ENCODE results near the gene CES4A. TPM values are rescaled to one million over a fixed set of nuclear protein-coding genes. Genes with fewer than 3 reads are reported as not detected.

Gene CES4A
- total RNA-seq, 1 donor from 2014 or later, result 0.22 TPM

- H3K9me3 Mint-ChIP-seq, result no peaks in the 10 kb centered on the region
- H3K27me3 Mint-ChIP-seq (ENCODE audit: insufficient read depth, low read depth), result no peaks in the 10 kb centered on the region
- peaks cover 50% of the 10 kb centered on the region for H4K20me1 ChIP-seq (ENCODE audit: low read depth)
- no peak overlapping the region for H3K9ac ChIP-seq
- H3K9me3 ChIP-seq (ENCODE audit: low read depth), result no peaks in the 10 kb centered on the region
- H3K4me3 Mint-ChIP-seq, result no peak overlapping the region
- no peak overlapping the region for H3K4me2 ChIP-seq
- peaks cover 9% of the 10 kb centered on the region for H3K4me1 ChIP-seq
- H3K79me2 ChIP-seq (ENCODE audit: low read depth), result peaks cover 94% of the 10 kb centered on the region
- no peak overlapping the region for H3K27ac Mint-ChIP-seq
- TF ChIP-seq CTCF (IDR thresholded peaks at IDR 0.05), result no peak
- TF ChIP-seq EZH2 (IDR thresholded peaks at IDR 0.05), result no peak
- no peak for TF ChIP-seq EZH2phosphoT487 (IDR thresholded peaks at IDR 0.05)
- H3K4me3 ChIP-seq, result no peak overlapping the region
- peaks cover 27% of the 10 kb centered on the region for H3K36me3 Mint-ChIP-seq
- peaks cover 11% of the 10 kb centered on the region for H3F3A ChIP-seq (ENCODE audit: low read depth)
- DNase-seq (ENCODE audit: low spot score), result no peak
- no peak overlapping the region for H2AFZ ChIP-seq (replicated peaks)
- H3K27ac ChIP-seq, result no peak overlapping the region
- peaks cover 7% of the 10 kb centered on the region for H3K27me3 ChIP-seq
- peaks cover 23% of the 10 kb centered on the region for H3K4me1 Mint-ChIP-seq
- peaks cover 5% of the 10 kb centered on the region for H3K36me3 ChIP-seq
These were observed 46.1 kb downstream of the CES4A start for GRCh38 chr16:67034487-67034886.

GRCh38 chr16:67035364-67035763 is 47.0 kb downstream of the CES4A start:
- Histone ChIP-seq H3K36me3 (peaks cover 5% of the 10 kb centered on the region), H3K27ac (no peak overlapping the region), H3K79me2 (ENCODE audit: low read depth) (peaks cover 90% of the 10 kb centered on the region), H3K4me2 (no peak overlapping the region), H3K27me3 (peaks cover under 1% of the 10 kb centered on the region), H3K9me3 (ENCODE audit: low read depth) (no peaks in the 10 kb centered on the region), H4K20me1 (ENCODE audit: low read depth) (peaks cover 57% of the 10 kb centered on the region), H3K4me3 (no peak overlapping the region), H3K9ac (no peak overlapping the region), H3K4me1 (peaks cover 6% of the 10 kb centered on the region), H3F3A (ENCODE audit: low read depth) (peaks cover 7% of the 10 kb centered on the region), H2AFZ (replicated peaks) (no peak overlapping the region)
- H3K4me1 Mint-ChIP-seq, result peaks cover 18% of the 10 kb centered on the region
- no peaks in the 10 kb centered on the region for H3K27me3 Mint-ChIP-seq (ENCODE audit: insufficient read depth, low read depth)
- TF ChIP-seq CTCF (IDR thresholded peaks at IDR 0.05) (no peak), EZH2 (IDR thresholded peaks at IDR 0.05) (no peak), EZH2phosphoT487 (IDR thresholded peaks at IDR 0.05) (no peak)
- DNase-seq (ENCODE audit: low spot score), result no peak
- H3K4me3 Mint-ChIP-seq, result no peak overlapping the region
- H3K36me3 Mint-ChIP-seq, result peaks cover 27% of the 10 kb centered on the region
- H3K9me3 Mint-ChIP-seq, result no peaks in the 10 kb centered on the region
- H3K27ac Mint-ChIP-seq, result no peak overlapping the region

GRCh38 chr16:67036323-67036741 is 47.9 kb downstream of the CES4A start:
- H3K9ac ChIP-seq, result no peak overlapping the region
- peaks cover 49% of the 10 kb centered on the region for H4K20me1 ChIP-seq (ENCODE audit: low read depth)
- no peak overlapping the region for H3K4me3 ChIP-seq
- H3F3A ChIP-seq (ENCODE audit: low read depth), result no peaks in the 10 kb centered on the region
- H3K9me3 Mint-ChIP-seq, result no peaks in the 10 kb centered on the region
- H3K36me3 Mint-ChIP-seq, result peaks cover 31% of the 10 kb centered on the region
- H3K4me1 Mint-ChIP-seq, result peaks cover 13% of the 10 kb centered on the region
- no peaks in the 10 kb centered on the region for H3K9me3 ChIP-seq (ENCODE audit: low read depth)
- TF ChIP-seq CTCF (IDR thresholded peaks at IDR 0.05), result no peak
- H2AFZ ChIP-seq (replicated peaks), result no peak overlapping the region
- no peak overlapping the region for H3K4me2 ChIP-seq
- H3K4me1 ChIP-seq, result no peaks in the 10 kb centered on the region
- no peak overlapping the region for H3K27ac ChIP-seq
- peaks cover 5% of the 10 kb centered on the region for H3K36me3 ChIP-seq
- peaks cover 87% of the 10 kb centered on the region for H3K79me2 ChIP-seq (ENCODE audit: low read depth)
- no peak for DNase-seq (ENCODE audit: low spot score)
- H3K4me3 Mint-ChIP-seq, result no peak overlapping the region
- peaks cover 3% of the 10 kb centered on the region for H3K27me3 Mint-ChIP-seq (ENCODE audit: insufficient read depth, low read depth)
- H3K27me3 ChIP-seq, result no peaks in the 10 kb centered on the region
- H3K27ac Mint-ChIP-seq, result no peak overlapping the region
